Measurements from ENCODE around the gene SLITRK2. TPM values are rescaled to one million over a fixed set of nuclear protein-coding genes. Genes with fewer than 3 reads are reported as not detected.

The SLITRK2 gene, protein sequence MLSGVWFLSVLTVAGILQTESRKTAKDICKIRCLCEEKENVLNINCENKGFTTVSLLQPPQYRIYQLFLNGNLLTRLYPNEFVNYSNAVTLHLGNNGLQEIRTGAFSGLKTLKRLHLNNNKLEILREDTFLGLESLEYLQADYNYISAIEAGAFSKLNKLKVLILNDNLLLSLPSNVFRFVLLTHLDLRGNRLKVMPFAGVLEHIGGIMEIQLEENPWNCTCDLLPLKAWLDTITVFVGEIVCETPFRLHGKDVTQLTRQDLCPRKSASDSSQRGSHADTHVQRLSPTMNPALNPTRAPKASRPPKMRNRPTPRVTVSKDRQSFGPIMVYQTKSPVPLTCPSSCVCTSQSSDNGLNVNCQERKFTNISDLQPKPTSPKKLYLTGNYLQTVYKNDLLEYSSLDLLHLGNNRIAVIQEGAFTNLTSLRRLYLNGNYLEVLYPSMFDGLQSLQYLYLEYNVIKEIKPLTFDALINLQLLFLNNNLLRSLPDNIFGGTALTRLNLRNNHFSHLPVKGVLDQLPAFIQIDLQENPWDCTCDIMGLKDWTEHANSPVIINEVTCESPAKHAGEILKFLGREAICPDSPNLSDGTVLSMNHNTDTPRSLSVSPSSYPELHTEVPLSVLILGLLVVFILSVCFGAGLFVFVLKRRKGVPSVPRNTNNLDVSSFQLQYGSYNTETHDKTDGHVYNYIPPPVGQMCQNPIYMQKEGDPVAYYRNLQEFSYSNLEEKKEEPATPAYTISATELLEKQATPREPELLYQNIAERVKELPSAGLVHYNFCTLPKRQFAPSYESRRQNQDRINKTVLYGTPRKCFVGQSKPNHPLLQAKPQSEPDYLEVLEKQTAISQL
- 0.01 TPM in 1 of 5 replicates, not detected in the others for total RNA-seq (2022; extraction: Qiagen RNA extraction; ENCODE audit: low read depth)

DNA sequence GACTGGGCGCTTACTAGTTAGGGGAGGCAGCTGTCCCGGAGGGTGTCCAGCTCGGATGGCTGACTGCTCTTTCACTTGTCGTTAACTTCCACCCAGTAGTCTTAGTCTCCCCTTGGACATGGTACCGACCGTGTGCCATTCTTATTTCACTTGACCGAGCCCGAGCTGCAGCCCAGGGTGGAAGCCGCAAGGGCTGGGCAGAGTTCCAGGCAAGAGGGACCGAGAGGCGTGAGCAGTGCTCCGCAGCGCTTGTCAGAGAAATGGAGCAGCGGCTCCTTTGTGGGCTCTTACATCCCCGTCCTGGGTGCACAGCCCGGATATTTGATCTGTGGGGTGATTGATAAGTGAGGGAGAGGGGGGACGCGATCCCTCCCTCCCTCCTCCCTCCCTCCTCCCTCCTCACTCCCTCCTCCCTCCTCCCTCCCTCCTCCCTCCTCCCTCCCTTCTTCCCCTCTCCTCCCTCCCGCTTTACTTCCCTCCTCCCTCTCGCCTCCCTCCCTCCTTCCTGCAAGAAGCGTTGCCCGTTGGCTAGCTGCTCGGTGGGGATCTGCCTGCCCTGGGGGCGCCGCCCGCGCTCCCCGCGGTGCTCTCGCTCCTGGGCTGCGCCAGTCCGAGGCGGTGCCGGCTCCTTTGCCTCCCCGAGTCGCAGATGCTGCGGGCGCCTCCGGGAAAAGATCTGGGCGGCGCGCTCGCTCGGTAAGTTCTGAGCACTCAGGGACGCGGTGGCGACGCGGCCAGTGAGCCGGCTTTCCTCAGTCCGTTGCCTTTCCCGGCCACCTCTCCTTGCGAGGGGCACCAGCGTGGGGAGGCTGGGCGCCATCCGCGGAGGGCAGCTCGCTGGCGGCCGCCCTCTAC is at the start of gene SLITRK2:
Gene SLITRK2 (plus strand): TSS at position 499 of the 855 bp plus-strand sequence. CDS start 4,597 bp downstream, outside the sequence.

